ENCODE measurements around the gene FNDC7.

DNA sequence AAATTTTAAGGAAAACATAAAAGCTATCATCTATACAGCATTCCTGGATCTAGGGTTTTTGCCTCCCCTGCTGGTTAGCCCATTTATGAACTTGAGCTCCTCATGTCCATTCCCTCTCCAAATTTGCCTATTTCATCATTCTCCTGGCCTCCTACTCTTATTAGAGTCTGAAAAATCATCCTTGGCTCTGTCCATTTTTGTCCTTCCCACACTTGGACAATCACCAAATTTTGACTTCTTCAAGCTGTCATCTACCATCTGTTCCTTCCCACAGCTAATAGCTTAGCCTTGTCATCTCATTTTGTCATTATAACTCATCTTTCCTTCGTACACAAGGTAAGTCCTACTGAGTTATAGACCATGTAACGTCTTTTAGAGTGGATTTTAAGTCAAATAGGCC is 49.6 kb upstream of the FNDC7 start:
- TF ChIP-seq CTCF (IDR thresholded peaks at IDR 0.05) (no peak), POLR2A (IDR thresholded peaks at IDR 0.05) (no peak)

Data from adrenal gland (tissue), 5 donors.